ENCODE measurements around the gene CHST5. TPM values are rescaled to one million over a fixed set of nuclear protein-coding genes. Genes with fewer than 3 reads are reported as not detected.

The CHST5 gene
- total and polyA plus RNA-seq, 2 experiments from 2014 or later: not detected

- peaks cover 10% of the 10 kb centered on the region for H3K27me3 Mint-ChIP-seq (ENCODE audit: insufficient read depth, low read depth, poor library complexity)
- H3K4me2 ChIP-seq: no peak overlapping the region
- no peak overlapping the region for H3K27ac Mint-ChIP-seq
- no peaks in the 10 kb centered on the region for H3F3A ChIP-seq (replicated peaks; ENCODE audit: low read depth)
- H3K9me2 ChIP-seq (ENCODE audit: insufficient read depth): no peaks in the 10 kb centered on the region
- no peaks in the 10 kb centered on the region for H4K20me1 ChIP-seq (replicated peaks; ENCODE audit: insufficient read depth)
- H3K4me3 ChIP-seq: no peak overlapping the region
- peaks cover 15% of the 10 kb centered on the region for H3K36me3 Mint-ChIP-seq (ENCODE audit: low read depth)
- H3K36me3 ChIP-seq (ENCODE audit: insufficient read depth): no peaks in the 10 kb centered on the region
- no peak overlapping the region for H3K4me3 Mint-ChIP-seq
- DNase-seq (ENCODE audit: low spot score) (no peak), ATAC-seq (no peak)
- H3K4me1 ChIP-seq (ENCODE audit: insufficient read depth): no peaks in the 10 kb centered on the region
- H3K27me3 ChIP-seq (ENCODE audit: insufficient read depth): no peaks in the 10 kb centered on the region
- H3K9me3 Mint-ChIP-seq: no peaks in the 10 kb centered on the region
- H3K79me2 ChIP-seq (replicated peaks; ENCODE audit: insufficient read depth): no peaks in the 10 kb centered on the region
- H3K27ac ChIP-seq (ENCODE audit: low read depth): no peak overlapping the region
- H3K4me1 Mint-ChIP-seq: no peaks in the 10 kb centered on the region
- TF ChIP-seq ETS1 (IDR thresholded peaks at IDR 0.05): no peak
- no peak for TF ChIP-seq STAT1 (IDR thresholded peaks at IDR 0.05; ENCODE audit: unreplicated experiment)
- no peak for TF ChIP-seq NANOG (IDR thresholded peaks at IDR 0.05; ENCODE audit: borderline replicate concordance)
- TF ChIP-seq, protein P1, sequence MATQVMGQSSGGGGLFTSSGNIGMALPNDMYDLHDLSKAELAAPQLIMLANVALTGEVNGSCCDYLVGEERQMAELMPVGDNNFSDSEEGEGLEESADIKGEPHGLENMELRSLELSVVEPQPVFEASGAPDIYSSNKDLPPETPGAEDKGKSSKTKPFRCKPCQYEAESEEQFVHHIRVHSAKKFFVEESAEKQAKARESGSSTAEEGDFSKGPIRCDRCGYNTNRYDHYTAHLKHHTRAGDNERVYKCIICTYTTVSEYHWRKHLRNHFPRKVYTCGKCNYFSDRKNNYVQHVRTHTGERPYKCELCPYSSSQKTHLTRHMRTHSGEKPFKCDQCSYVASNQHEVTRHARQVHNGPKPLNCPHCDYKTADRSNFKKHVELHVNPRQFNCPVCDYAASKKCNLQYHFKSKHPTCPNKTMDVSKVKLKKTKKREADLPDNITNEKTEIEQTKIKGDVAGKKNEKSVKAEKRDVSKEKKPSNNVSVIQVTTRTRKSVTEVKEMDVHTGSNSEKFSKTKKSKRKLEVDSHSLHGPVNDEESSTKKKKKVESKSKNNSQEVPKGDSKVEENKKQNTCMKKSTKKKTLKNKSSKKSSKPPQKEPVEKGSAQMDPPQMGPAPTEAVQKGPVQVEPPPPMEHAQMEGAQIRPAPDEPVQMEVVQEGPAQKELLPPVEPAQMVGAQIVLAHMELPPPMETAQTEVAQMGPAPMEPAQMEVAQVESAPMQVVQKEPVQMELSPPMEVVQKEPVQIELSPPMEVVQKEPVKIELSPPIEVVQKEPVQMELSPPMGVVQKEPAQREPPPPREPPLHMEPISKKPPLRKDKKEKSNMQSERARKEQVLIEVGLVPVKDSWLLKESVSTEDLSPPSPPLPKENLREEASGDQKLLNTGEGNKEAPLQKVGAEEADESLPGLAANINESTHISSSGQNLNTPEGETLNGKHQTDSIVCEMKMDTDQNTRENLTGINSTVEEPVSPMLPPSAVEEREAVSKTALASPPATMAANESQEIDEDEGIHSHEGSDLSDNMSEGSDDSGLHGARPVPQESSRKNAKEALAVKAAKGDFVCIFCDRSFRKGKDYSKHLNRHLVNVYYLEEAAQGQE (IDR thresholded peaks at IDR 0.05; ENCODE audit: unreplicated experiment): no peak
- TF ChIP-seq JUNB (IDR thresholded peaks at IDR 0.05; ENCODE audit: unreplicated experiment): no peak
- TF ChIP-seq CTCF (conservative IDR thresholded peaks at IDR 0.05; ENCODE audit: low read depth in 2 of 2): no peak
- TF ChIP-seq EZH2phosphoT487 (IDR thresholded peaks at IDR 0.05; ENCODE audit: unreplicated experiment): no peak
- TF ChIP-seq CREB1 (CRISPR knock-in tag; IDR thresholded peaks at IDR 0.05; ENCODE audit: low read depth): no peak
- TF ChIP-seq EZH2 (IDR thresholded peaks at IDR 0.05; ENCODE audit: low read depth, unreplicated experiment): no peak
- TF ChIP-seq ZNF331 (CRISPR knock-in tag; IDR thresholded peaks at IDR 0.05; ENCODE audit: low read depth): no peak
- no peak for TF ChIP-seq POLR2AphosphoS5 (IDR thresholded peaks at IDR 0.05; ENCODE audit: low read depth)
- TF ChIP-seq ZNF114 (CRISPR knock-in tag; IDR thresholded peaks at IDR 0.05): no peak
- TF ChIP-seq ZNF462 (CRISPR knock-in tag; IDR thresholded peaks at IDR 0.05): no peak
- no peak overlapping the region for H2AFZ ChIP-seq
Measured at GRCh38 chr16:75485230-75486013, 50.5 kb downstream of the CHST5 start.

Measured in GM23338 (cell line).